ENCODE measurements around the gene PPIP5K2.
"Not testable (repeated sequence)": the region's sequence is repeated elsewhere in the genome, so short reads cannot be mapped to it uniquely, and the experiment has no call there.

PPIP5K2 gene

GRCh38 chr5:103122242-103122641 lies 2.1 kb downstream of the PPIP5K2 start:
- DNase-seq (ENCODE audit: low spot score) = no peak

DNA sequence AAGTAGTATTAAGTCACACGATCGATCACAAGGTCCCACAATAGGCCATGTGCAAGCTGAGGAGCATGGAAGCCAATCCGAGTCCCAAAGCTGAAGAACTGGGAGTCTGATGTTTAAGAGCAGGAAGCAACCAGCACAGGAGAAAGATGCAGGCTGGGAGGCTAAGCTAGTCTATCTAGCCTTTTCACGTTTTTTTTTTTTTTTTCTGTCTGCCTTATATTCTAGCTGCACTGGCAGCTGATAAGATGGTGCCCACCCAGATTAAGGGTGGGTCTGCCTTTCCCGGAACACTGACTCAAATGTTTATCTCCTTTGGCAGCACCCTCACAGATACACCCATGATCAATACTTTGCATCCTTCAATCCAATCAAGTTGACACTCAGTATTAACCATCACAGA lies 6.5 kb downstream of the PPIP5K2 start:
- DNase-seq (ENCODE audit: low spot score) = peak; percentile 70

DNA sequence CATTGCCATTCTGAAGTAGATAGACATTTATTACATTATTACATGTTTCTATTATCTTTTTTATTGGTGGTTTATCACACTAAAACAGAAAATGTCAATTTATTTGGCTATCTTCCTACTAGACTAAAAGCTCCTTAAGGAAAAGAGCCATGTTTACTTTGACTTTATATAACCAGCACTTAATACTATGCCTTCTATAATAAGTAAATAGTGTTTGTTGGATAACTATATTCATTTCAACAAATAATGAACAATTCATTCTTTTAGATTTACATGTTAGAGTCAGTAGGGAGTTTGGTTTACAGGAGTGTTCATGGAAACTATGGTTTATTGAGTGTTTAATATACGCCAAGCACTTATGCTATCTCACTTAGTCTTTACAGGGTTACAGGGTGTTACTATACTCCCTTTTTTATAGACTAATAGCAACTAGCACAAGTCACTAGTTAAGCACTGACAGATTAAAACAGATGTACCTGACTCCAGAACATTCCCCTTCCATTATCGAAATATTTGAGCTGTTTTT lies 7.3 kb downstream of the PPIP5K2 start:
- peak; percentile 46 for DNase-seq (ENCODE audit: low spot score)

- DNase-seq (ENCODE audit: low spot score) = no peak
Observed at GRCh38 chr5:103128202-103128601, 8.1 kb downstream of the PPIP5K2 start.

DNA sequence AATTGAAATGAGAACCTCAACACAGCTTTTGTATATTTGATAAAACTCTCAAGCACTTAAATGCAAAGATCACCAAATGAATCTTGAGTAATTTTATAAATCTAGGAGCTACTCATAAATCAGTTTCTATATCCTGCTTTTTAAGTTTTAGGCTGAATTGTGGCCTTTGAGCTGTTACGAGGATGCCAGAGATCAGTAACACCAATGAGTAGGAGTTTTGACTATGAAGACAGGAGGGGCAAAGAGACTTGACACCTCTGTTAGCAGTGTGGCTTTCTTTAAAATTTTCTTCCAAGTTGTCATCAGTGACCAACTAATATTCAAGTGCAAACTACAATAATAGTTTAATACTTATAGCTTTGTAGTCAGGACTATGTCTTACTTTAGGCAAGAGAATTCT lies 12.6 kb downstream of the PPIP5K2 start:
- no peak for DNase-seq (ENCODE audit: low spot score)

- DNase-seq (ENCODE audit: low spot score) = no peak
Observed at GRCh38 chr5:103133231-103133630, 13.1 kb downstream of the PPIP5K2 start.

DNA sequence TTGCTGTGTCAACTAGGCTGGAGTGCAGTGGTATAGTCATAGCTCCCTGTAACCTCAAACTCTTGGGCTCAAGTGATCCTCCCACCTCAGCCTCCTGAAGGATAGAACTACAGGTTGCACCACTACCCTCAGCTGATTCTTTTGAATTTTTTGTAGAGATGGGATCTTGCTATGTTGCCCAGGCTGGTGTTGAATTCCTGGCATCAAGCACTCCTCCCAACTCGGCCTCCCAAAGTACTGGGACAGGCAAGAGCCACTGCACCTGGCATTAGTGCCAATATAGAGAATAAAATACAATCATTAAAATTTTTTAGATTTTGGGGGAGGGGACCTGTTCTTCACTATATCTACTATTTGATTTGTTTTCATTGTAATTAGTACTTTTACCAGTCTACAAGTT lies 15.4 kb downstream of the PPIP5K2 start:
- DNase-seq (ENCODE audit: low spot score) = no peak

DNA sequence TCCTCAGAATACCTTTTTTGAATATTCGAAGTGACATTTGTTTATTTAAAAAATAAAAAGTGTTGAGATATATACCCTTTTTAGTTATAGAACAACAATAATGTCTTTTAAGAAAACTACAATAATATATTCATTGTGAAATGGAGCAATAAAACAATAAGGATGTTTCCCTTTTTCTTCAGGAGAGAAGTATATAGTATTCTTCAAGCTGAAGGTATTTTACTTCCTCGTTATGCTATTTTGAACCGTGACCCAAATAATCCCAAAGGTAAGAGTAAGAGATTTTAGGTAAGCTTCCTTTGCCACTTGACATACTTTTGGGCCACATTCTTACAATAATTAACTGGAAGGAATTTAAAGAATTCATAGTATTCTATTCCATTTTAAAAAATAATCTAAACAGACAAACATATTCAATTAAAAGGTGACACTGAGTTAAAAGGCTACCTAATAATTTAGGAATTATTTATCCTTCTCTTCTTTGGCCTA lies 18.1 kb downstream of the PPIP5K2 start:
- DNase-seq (ENCODE audit: low spot score) = no peak

DNA sequence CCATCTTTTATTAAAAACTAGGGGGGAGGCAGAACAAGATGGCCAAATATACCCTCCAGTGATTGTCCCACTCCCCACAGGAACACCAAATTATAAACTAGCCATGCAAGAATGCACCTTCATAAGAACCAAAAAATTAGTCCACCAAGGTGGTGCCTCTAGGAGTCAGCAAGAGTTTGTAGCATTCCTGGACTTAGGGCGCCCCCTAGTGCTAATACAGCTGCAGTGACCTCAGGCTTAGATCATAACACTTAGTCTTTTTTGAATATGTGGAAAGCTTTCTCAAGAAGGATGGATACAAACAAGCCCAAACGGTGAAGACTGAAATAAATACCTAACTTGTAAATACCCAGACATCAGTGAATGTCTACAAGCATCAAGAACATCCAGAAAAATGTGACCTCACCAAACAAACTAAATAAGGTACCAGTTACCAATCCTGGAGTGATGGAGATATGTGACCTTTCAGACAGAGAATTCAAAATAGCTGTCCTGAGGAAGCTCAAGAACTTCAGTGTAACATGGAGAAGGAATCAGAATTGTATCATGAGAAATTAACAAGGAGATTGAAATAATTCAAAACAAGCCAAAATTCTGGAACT lies 19.3 kb downstream of the PPIP5K2 start:
- peak; percentile 90 for DNase-seq (ENCODE audit: low spot score)

DNA sequence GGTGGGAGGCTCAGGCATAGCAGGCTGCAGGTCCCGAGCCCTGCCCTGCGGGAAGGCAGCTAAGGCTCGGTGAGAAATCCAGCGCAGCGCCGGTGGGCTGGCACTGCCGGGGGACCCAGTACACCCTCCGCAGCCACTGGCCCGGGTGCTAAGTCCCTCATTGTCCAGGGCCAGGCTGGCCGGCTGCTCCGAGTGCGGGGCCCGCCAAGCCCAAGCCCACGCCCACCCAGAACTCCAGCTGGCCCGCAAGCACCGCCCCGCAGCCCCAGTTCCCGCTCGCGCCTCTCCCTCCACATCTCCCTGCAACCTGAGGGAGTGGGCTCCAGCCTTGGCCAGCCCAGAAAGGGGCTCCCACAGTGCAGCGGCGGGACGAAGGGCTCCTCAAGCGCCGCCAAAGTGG lies 22.0 kb downstream of the PPIP5K2 start:
- DNase-seq (ENCODE audit: low spot score) = not testable (repeated sequence)

GRCh38 chr5:103145196-103145595 lies 25.1 kb downstream of the PPIP5K2 start:
- no peak for DNase-seq (ENCODE audit: low spot score)

DNA sequence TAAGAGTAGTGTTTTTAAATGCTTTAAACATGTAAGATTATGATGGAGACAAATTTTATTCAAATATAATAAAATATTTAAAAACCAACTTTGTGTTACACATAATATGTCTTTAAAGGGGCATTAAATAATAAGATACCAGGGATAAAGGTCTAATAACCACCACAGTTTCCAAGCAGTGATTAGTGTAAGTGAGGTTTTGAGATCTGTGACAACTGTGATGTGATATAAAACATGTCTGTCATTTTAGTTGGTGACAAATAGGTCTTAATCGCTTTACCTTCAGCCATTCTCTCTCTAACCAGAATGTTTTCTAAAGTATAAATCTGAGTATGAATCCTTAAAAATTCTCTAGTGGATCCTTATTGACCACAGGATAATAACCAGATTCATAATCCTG lies 28.1 kb downstream of the PPIP5K2 start:
- no peak for DNase-seq (ENCODE audit: low spot score)

- no peak for DNase-seq (ENCODE audit: low spot score)
Observed at GRCh38 chr5:103151156-103151555, 31.1 kb downstream of the PPIP5K2 start.

DNA sequence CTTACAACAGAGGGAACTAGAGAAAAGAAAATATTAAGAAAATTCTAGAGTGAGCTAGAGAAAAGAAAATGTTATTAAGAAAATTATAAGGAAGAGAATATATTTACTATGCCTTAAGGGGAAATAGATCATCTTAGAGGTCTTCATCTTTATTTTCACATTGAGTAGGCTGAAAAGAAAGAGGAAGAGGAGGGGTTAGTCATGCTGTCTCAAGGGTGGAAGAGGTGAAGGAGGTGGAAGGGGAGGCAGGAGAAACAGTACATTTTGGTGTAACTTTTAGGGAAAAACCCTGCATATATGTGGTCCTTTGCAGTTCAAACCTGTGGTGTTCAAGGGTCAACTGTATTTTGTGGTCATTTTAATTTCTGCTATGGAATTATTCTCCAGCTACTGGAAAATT lies 46.6 kb downstream of the PPIP5K2 start:
- DNase-seq (ENCODE audit: low spot score) = no peak

DNA sequence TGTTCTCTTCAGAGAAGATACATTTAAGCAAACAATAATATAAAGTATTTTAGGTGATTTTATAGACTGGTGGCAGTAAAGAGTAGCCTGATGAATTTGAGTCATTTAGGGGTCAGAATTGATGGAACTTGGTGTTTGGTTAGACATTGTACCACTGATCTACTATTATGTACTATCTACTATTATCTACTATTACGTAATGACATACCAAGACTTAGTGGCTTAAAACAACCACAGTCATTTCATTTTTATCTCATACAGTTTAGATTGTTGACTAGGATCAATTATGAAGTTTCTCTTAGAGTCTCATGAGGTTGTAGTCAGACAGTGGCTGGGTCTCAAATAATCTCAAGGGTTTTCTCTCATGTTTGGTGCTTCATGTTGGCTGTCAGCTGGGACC lies 54.0 kb downstream of the PPIP5K2 start:
- no peak for DNase-seq (ENCODE audit: low spot score)

DNA sequence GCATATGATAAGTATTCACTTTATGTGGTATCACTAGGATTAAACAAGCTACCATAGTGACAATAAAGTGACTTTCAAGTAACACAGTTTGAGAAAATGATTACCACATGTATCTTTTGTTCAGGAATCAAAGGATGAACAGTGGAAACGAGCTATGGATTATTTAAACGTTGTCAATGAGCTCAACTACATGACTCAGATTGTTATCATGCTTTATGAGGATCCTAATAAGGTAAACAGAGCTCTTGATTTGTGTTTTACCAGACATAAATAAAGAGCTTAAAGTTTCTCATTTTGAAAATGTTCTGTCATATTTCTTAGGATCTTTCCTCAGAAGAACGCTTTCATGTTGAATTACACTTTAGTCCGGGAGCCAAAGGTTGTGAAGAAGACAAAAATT lies 57.4 kb downstream of the PPIP5K2 start:
- DNase-seq (ENCODE audit: low spot score) = no peak

DNA sequence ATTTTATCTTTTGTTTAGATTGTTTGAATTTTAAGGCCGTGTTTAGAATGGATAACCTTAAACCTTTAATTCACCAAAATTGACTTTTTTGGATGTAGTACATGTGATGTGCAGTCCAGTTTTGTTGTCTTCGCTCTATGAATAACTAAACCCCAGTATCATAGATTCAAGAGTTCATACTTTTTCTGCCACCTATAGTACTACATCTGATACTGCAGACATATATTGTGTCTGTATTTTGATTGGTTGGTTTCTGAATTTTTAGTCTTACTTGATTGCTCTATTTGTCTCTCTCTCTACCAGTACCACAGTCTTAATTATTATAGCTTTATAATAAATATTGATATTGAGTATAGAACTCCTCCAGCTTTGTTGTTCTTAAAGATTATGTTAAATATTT lies 58.1 kb downstream of the PPIP5K2 start:
- DNase-seq (ENCODE audit: low spot score) = no peak

DNA sequence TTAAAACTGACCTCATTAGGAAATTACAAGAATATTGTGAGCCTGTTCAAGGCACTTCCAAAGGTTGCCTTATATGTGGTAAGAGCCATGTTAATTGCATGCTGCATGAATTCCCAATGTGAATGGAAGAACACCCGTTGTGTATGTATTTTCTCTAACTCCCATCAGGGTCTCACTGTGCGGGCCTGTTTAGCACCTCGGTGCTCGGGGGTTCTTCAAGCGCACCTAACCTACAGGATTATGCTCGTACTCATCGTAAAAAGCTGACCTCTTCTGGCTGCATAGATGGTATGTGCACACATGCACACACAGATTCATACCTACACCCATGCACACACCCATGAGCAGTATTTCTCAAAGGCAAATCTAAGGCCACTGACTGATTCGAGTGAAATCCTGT lies 66.1 kb downstream of the PPIP5K2 start:
- no peak for DNase-seq (ENCODE audit: low spot score)

- no peak for DNase-seq (ENCODE audit: low spot score)
Observed at GRCh38 chr5:103188436-103188835, 68.3 kb downstream of the PPIP5K2 start.

GRCh38 chr5:103203226-103203625 lies 83.1 kb downstream of the PPIP5K2 start:
- DNase-seq (ENCODE audit: low spot score) = no peak

DNA sequence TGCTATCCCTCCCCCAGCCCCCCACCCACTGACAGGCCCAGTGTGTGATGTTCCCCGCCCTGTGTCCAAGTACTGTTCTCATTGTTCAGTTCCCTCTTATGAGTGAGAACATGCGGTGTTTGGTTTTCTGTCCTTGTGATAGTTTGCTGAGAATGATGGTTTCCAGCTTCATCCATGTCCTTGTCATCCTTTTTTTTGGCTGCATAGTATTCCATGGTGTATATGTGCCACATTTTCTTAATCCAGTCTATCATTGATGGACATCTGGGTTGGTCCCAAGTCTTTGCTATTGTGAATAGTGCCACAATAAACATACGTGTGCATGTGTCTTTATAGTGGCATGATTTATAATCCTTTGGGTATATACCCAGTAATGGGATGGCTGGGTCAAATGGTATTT lies 84.9 kb downstream of the PPIP5K2 start:
- not testable (repeated sequence) for DNase-seq (ENCODE audit: low spot score)

DNA sequence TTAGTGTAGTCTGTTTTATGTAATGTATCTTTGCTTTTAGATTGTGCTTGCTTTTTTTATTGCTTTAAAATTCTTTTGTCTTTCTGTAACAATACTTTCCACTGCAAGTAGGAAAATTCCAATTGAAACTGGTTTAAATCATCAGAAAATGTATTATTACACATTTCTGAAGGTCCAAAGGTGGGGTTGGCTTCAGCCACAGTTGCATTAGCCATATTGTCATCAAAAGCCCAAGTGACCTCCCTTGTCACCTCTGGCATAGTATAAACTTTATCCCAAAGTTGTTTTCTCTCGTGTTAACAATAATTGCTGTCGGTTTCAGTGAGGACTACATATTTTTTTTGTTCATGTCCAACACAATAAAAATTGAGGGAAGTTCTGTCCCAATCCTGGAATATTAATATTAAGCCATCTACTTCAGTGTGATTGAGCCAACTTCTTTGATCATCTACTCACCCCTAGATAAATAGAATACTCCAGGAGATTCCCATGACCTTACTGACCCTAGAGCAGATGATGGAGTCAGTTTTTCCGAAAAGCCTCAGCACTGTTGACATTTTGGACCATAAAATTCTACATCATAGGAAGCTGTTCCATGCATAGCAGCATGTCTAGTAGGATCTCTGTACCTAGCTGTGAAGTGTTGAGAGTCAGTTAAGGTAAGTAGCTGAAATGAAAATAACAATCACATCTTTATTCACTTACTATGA lies 86.0 kb downstream of the PPIP5K2 start:
- DNase-seq (ENCODE audit: low spot score) = no peak

DNA sequence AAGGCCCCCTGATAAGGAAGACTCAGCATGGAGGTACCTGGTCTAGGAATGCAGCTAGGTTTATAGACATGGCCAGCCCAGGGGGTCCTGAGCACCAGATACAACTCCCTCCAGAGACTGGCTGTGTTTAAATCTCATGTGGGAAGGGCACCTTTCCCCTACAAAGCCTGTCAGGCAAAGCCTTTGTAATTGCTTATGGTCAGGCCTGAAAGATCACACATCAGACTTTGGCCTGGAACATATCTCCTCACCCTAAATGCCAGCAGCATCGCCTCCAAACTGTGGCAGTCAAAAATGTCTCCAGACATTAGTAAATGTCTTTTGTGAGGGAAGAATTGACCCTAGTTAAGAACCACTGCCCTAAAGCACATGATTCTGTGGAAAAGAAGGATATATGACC lies 86.9 kb downstream of the PPIP5K2 start:
- DNase-seq (ENCODE audit: low spot score) = no peak

DNA sequence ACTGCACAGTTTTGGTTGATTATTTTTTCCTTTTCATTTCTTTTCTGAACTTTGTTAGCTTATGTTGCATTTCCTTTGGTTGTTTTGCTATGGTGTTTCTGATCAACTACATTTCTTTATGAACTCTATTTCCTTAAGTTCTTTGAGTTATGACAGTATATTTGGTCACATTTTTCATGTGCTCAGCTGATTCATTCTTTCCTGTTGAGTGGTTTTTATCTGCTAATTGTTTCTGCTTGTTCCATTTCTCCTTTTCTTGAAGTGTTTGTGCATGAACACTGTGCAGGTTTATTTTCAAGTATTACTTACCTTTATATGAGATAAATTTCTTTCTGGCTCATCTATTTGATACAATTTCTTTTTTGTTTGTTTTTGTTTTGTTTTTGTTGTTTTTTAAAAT lies 87.6 kb downstream of the PPIP5K2 start:
- no peak for DNase-seq (ENCODE audit: low spot score)
